Lung (tissue), 12 donors: Measurements from ENCODE around the gene ABHD12. TPM values are rescaled to one million over a fixed set of nuclear protein-coding genes. Genes with fewer than 3 reads are reported as not detected.
A peak's percentile ranks its signal among the peaks of the same experiment; 100 is the strongest.

Experiments
- ATAC-seq: fragments of 200-7000 bp; cut with Tn5 transposase; one replicate; pipeline ENCODE4 v1.9.1; 2020; ENCODE audit warnings: moderate number of reproducible peaks; ENCODE audit not compliant: insufficient read depth, low FRiP score
- DNase-seq, 3 donors: peaks; one replicate each; pipeline ENCODE4 v3.0.0-alpha.2; 2013 to 2017
- H3K27ac ChIP-seq, 2 donors: one replicate each; pipeline ENCODE4 v1.5.1; 2013; ENCODE audit warnings: mild to moderate bottlenecking in 2 of 2, moderate library complexity in 2 of 2, control low read depth in 1 of 2, inconsistent platforms in 1 of 2, low read depth in 1 of 2, low read length in 1 of 2
- H3K27me3 ChIP-seq, 3 donors: one replicate each; pipeline ENCODE4 v1.5.1; 2013; ENCODE audit warnings: low read length in 2 of 3; ENCODE audit not compliant: control insufficient read depth in 3 of 3, insufficient read depth in 3 of 3
- H3K36me3 ChIP-seq, 4 donors: one replicate each; pipeline ENCODE4 v1.5.1; 2013; ENCODE audit warnings: low read length in 4 of 4, mild to moderate bottlenecking in 1 of 4, moderate library complexity in 1 of 4; ENCODE audit not compliant: control insufficient read depth in 4 of 4, insufficient read depth in 4 of 4
- H3K4me1 ChIP-seq, 5 donors: one replicate each; pipeline ENCODE4 v1.5.1; 2013; ENCODE audit warnings: low read length in 5 of 5, mild to moderate bottlenecking in 2 of 5, moderate library complexity in 1 of 5; ENCODE audit not compliant: control insufficient read depth in 5 of 5, insufficient read depth in 5 of 5
- H3K4me3 ChIP-seq: one replicate; pipeline ENCODE4 v1.5.1; 2013; ENCODE audit warnings: mild to moderate bottlenecking, control low read depth, moderate library complexity
- H3K9ac ChIP-seq, 2 donors: one replicate each; pipeline ENCODE4 v1.5.1; 2013; ENCODE audit warnings: low read length in 2 of 2, control low read depth in 1 of 2; ENCODE audit not compliant: insufficient read depth in 1 of 2
- H3K9me3 ChIP-seq, 4 donors: one replicate each; pipeline ENCODE4 v1.5.1; 2013; ENCODE audit warnings: low read length in 3 of 4, mild to moderate bottlenecking in 1 of 4, moderate library complexity in 1 of 4; ENCODE audit not compliant: control insufficient read depth in 4 of 4, insufficient read depth in 3 of 4
- WGBS, 2 donors: extraction: QIAGEN DNeasy Blood & Tissue Kit; methylation state at CpG; one replicate each; pipeline ENCODE4 v1.1.7; 2013; 5-methylcytosine and 5-hydroxymethylcytosine counted together
- polyA plus RNA-seq, 2 donors: library from polyadenylated mRNA; stranded (reverse); fragments of 200-250 nt; gene quantifications; one replicate each; pipeline ENCODE4 v1.2.1, GENCODE V29; 2013
- total RNA-seq, 2 donors: library from RNA; depleted of rRNA in 1 of 2; stranded (reverse); fragments of >200 nt in 1 of 2; gene quantifications; one replicate each; pipeline ENCODE4 v1.2.1, GENCODE V29; 2014 to 2021
- TF ChIP-seq, protein P1 (sequence below): IDR thresholded peaks from 2 replicates; pipeline ENCODE4 v1.5.1; 2012; ENCODE audit warnings: mild to moderate bottlenecking; ENCODE audit errors: control extremely low read depth, extremely low read depth
- donor health status: control.
- donor health status: control.
- donor health status: Bipolar disorder and iron deficiency.
- donor health status: healthy.
- donor health status: DM: yes; HTN: yes; CAD: no.

Gene ABHD12
- total and polyA plus RNA-seq, 4 donors = 34.3 to 58.1 (median 44.6) TPM

DNA sequence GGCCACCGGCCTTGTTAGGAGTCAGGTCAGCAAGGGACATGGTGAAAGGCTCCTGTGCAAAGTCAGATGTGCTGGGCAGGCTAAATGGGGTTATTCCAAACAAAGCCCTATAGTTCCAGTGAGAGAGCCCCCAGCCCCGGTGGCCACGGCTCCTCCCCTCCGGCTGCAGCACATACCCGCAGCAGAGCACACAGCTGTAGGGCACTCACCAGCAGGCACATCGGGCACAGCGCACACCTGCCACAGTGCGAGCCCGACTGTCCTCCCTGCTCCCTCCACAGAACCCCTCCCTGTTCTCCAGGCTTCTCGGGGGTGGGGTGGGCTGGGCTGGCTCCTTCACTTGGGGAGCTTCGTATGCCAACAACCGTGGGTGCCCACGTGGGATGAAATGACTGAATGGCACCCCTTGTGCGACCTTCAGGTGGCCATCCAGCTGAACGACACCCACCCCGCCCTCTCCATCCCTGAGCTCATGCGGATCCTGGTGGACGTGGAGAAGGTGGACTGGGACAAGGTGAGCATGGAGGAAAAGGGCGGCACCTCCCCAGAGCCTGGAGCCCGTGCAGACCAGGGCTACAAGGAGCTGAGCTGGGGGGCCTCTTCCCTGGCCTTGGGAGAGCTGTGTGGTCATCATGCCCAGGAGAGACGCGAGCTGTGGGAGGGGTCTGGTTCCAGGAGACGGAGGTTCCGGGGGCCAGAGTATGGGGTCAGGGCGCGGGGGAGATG lies 111.8 kb downstream of the ABHD12 start:
- Histone ChIP-seq H3K4me1 (no peaks in the 10 kb centered on the region), H3K36me3 (peaks cover 0 to 91% (median 16%) of the 10 kb centered on the region in 4 donors), H3K27me3 (no peaks in the 10 kb centered on the region), H3K4me3 (no peak overlapping the region), H3K27ac (peak overlapping the region in 1 of 2 donors; percentile 3), H3K9me3 (no peaks in the 10 kb centered on the region), H3K9ac (no peak overlapping the region)
- 93 to 97% methylated on average over 24 to 26 of the region's 26 CpGs for WGBS, 2 donors
- TF ChIP-seq, protein P1, sequence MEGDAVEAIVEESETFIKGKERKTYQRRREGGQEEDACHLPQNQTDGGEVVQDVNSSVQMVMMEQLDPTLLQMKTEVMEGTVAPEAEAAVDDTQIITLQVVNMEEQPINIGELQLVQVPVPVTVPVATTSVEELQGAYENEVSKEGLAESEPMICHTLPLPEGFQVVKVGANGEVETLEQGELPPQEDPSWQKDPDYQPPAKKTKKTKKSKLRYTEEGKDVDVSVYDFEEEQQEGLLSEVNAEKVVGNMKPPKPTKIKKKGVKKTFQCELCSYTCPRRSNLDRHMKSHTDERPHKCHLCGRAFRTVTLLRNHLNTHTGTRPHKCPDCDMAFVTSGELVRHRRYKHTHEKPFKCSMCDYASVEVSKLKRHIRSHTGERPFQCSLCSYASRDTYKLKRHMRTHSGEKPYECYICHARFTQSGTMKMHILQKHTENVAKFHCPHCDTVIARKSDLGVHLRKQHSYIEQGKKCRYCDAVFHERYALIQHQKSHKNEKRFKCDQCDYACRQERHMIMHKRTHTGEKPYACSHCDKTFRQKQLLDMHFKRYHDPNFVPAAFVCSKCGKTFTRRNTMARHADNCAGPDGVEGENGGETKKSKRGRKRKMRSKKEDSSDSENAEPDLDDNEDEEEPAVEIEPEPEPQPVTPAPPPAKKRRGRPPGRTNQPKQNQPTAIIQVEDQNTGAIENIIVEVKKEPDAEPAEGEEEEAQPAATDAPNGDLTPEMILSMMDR = no peak
- DNase-seq (peak in 1 of 3 donors; percentile 7), ATAC-seq (no peak)

DNA sequence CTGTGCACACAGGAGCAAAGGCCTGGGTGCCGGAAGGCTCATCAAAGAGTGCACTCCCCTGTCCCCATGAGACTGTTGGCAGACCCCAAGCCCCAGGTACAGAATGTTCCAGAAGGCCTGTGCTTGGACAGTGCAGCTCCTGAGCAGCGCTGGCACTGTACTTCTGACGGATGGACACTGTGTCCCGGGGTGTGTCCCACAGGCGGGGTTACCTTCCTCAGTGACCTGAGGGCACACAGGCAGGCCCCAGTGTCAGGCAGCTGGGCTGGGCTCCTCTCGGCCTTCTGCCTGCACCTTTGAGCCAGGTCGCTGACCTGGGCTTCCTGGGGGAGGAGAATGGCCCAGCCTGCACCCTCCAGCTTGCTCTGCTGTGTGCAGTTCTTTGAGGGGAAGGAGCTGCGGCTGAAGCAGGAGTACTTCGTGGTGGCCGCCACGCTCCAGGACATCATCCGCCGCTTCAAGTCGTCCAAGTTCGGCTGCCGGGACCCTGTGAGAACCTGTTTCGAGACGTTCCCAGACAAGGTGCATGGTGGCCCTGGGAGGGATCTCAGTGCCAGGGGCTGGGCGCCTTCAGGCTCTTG lies 112.6 kb downstream of the ABHD12 start:
- Histone ChIP-seq H3K36me3 (peaks cover 0 to 84% (median 13%) of the 10 kb centered on the region in 4 donors), H3K4me1 (no peaks in the 10 kb centered on the region), H3K27ac (peak overlapping the region in 1 of 2 donors; percentile 43), H3K4me3 (no peak overlapping the region), H3K9ac (no peak overlapping the region), H3K27me3 (no peaks in the 10 kb centered on the region), H3K9me3 (no peaks in the 10 kb centered on the region)
- WGBS, 2 donors = 97% methylated on average over 19 of the region's 19 CpGs
- ATAC-seq (no peak), DNase-seq (peak in 1 of 3 donors; percentile 9)
- TF ChIP-seq, protein P1 = no peak

DNA sequence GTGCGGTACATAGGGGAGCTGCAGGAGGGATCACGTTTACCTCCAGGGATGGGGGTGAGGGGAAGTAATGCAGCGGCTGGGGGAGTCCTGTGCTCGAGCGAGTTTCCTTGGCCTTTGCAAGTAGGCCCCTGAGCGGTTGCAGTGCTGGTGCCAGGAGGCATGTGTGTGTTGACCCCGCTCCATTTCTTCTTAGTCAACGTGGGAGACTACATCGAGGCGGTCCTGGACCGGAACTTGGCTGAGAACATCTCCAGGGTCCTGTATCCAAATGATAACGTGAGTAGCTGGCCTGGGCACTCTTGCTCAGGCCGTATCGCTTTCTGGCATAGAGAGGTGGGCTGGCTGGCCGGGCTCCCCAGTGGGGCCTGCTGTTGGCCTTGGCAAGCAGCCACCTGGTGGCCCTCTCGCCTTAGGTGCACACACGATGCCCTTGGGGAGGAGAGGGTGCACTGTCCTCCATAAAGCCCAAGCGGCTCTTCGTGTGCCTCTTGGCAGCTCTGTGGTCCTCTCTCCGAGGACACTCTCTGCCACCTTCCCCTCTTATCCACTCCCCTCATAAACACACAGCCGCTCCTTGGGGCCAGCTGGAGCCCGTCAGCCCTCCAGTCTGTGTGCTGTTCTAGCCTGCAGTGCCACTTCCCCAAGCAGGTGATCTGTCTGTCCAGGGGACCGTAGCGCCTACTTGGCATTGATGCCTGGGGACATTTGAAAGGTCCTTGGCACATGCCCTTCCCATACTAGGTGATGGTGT lies 113.4 kb downstream of the ABHD12 start:
- Histone ChIP-seq H3K4me1 (no peaks in the 10 kb centered on the region), H3K27ac (peak overlapping the region in 1 of 2 donors; percentile 43), H3K9me3 (no peaks in the 10 kb centered on the region), H3K9ac (no peak overlapping the region), H3K36me3 (peaks cover 0 to 83% (median 17%) of the 10 kb centered on the region in 4 donors), H3K4me3 (no peak overlapping the region), H3K27me3 (no peaks in the 10 kb centered on the region)
- TF ChIP-seq, protein P1 = no peak
- WGBS, 2 donors = 94 to 96% methylated on average over 24 of the region's 24 CpGs
- ATAC-seq (no peak), DNase-seq (peak in 1 of 3 donors; percentile 5)
